NCI-H345 treated with DMSO at 0.1 percent for 48 hours (cell line): ENCODE data around the gene TRIM5.
"Not testable (repeated sequence)": the region's sequence is repeated elsewhere in the genome, so short reads cannot be mapped to it uniquely, and the experiment has no call there.

ENCODE experiments used
- DNase-seq: peaks from one replicate; lab custom pipeline; 2025; ENCODE audit not compliant: unreplicated experiment; lab: John Stamatoyannopoulos, UW

TRIM5 gene, protein sequence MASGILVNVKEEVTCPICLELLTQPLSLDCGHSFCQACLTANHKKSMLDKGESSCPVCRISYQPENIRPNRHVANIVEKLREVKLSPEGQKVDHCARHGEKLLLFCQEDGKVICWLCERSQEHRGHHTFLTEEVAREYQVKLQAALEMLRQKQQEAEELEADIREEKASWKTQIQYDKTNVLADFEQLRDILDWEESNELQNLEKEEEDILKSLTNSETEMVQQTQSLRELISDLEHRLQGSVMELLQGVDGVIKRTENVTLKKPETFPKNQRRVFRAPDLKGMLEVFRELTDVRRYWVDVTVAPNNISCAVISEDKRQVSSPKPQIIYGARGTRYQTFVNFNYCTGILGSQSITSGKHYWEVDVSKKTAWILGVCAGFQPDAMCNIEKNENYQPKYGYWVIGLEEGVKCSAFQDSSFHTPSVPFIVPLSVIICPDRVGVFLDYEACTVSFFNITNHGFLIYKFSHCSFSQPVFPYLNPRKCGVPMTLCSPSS

DNA sequence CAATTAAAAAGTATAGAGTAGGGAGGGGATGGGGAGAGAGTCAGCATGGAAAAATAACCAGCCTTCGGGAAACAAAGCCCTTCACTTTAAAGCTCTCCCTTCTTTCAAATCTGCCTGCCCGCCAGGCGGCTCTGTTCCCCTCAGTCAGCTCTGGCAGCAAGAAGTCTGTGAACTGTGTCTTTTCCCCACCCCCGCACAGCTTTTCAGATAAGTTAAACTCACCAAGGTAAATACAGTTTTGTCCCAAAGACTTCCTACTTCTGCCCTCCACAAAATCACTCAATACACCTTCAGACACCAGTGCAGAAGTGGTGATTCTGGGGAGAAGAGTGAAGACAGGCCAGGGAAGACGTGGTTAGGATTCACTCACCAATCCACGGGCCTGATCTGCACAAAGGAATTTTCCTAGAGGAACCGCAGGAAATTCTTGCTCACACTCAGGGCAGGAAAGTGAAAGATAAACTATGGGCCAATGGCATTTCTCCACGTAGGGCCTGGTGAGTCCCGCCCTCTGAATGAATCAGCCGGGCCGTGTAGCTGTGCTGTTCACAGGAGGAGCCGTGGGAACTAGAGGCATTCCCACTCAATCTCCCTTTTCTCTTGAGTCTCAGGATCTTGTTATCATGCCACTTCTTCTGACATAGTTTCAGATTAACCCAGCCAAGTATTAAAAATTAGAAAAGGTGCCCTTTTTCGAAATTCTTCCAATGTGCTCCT is at the start of gene TRIM5:
Gene TRIM5, minus strand, starts transcription at position 429 of the 717 bp plus-strand sequence. CDS start 4,897 bp downstream, outside the sequence.
- no peak for DNase-seq

DNA sequence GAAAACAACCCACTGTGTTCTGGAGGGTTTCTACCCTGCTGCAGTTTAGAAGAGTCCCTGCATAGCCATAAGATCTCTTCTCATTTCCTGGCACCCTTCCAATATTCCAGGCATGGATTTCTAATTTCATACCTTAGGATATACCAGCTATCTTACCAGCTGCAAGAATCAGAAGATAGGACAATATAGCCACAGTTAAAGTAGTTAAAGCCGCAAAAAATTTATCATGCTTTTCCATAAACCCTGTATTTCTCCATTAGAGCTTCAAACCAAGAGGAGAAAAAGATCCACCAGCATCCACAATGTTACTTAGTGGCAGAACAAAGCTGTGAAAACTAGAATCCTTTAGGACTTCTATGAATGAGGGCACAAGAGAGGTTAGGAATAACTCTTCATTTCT is 42.8 kb upstream of the TRIM5 start:
- no peak for DNase-seq

DNA sequence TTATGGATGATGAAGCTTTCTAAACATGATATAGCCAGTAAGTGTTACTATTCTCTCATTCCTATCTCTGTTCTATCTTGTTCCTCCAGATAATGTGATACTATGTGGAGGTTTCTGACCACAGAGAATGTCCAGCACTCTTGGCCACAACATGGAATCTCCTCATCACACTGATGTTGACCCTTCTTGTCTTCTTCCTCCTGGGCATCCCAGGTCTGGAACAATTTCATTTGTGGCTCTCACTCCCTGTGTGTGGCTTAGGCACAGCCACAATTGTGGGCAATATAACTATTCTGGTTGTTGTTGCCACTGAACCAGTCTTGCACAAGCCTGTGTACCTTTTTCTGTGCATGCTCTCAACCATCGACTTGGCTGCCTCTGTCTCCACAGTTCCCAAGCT is 41.5 kb upstream of the TRIM5 start:
- DNase-seq, result no peak

DNA sequence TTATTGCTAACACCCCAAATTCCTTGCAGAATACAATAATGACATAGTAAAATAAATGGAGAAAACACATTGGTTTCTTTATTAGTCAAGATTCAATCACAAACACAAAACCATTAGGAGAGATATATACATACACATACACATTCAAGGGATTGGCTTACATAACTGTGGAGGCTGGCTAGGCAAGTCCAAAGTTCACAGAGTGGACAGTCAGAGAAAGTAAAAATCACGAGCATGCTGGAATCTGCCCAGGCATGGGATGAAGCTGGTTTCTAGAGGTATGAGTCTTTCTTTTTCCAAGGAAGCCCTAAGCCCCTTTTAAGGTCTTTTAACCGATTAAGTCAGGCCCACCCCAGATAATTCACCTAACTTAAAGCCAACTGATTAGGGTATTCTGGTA is 37.7 kb upstream of the TRIM5 start:
- DNase-seq, result no peak

DNA sequence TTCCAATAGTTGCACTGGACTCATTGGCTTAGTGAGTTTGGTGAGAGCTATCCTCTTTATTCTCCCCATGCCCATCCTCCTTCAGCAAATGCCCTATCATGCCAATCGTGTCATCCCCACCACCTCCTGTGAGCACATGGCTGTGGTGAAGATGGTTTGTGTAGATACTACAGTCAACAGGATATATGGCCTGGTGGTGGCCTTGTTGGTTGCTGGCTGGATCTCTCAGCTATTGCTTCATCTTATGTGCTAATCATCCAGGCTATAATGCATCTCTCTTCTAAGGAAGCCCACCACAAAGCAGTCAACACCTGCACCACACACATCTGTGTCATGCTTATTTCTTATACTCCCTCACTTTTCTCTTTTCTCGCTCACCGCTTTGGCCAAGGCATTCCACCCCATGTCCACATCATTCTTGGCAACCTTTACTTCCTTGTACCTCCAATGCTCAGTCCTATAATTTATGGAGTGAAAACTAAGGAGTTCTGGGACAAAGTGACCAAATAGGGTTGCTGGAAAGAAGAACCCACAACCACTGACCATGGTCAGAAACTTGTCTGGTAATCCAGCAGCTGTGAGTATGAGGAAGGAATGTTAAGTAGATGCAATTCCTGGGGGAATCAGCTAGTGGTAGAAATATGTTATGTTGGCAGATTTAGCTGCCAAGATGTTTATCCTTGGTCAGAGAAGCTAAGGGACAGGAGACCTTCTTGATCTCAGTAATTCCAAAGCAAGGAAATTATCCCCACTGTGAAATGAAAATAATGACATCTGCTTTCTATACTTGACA is 35.0 kb upstream of the TRIM5 start:
- DNase-seq, result no peak

DNA sequence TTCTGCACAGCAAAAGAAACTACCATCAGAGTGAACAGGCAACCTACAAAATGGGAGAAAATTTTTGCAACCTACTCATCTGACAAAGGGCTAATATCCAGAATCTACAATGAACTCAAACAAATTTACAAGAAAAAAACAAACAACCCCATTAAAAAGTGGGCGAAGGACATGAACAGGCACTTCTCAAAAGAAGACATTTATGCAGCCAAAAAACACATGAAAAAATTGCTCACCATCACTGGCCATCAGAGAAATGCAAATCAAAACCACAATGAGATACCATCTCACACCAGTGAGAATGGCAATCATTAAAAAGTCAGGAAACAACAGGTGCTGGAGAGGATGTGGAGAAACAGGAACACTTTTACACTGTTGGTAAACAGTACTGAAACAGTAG is 31.6 kb upstream of the TRIM5 start:
- DNase-seq, result not testable (repeated sequence)

DNA sequence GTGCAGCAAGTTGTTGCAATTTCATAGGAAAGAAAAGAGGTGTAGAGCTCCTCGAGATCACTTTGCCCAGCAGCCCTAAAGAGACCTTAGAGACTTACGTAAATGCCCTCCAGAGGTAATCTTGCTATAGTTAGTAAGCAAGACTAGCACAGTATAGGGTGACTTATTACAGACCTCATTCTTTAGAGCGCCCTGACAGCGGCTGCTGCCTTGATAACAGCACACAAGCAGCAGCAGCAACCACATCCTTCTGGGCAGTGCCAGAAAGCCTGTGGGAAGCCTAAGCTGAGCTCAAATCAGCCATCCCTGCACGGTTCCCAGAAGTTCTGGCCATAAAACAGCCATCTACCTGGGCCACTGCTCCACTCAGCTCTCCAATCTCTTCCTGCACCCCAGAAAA is 28.8 kb upstream of the TRIM5 start:
- no peak for DNase-seq

GRCh38 chr11:5712507-5712906 is 27.6 kb upstream of the TRIM5 start:
- DNase-seq, result no peak

DNA sequence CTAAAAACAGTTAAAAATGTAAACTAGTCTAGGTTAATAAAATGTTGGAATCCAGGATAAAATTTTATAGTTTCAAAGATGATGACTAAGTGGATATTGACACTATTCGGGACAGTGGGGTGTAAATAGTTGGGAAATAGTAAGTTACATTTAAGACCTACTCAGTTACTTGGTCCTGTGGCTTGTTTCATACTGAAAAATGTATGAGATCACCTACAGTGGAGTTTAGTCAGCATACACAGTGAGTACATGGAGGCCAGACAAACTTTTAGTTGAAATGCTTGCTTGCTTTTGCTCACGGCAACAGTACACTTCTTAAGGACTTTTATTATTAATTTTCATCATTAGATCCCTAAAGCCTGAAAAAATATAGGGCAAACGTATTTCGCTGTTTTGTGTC is 20.8 kb upstream of the TRIM5 start:
- DNase-seq, result no peak

DNA sequence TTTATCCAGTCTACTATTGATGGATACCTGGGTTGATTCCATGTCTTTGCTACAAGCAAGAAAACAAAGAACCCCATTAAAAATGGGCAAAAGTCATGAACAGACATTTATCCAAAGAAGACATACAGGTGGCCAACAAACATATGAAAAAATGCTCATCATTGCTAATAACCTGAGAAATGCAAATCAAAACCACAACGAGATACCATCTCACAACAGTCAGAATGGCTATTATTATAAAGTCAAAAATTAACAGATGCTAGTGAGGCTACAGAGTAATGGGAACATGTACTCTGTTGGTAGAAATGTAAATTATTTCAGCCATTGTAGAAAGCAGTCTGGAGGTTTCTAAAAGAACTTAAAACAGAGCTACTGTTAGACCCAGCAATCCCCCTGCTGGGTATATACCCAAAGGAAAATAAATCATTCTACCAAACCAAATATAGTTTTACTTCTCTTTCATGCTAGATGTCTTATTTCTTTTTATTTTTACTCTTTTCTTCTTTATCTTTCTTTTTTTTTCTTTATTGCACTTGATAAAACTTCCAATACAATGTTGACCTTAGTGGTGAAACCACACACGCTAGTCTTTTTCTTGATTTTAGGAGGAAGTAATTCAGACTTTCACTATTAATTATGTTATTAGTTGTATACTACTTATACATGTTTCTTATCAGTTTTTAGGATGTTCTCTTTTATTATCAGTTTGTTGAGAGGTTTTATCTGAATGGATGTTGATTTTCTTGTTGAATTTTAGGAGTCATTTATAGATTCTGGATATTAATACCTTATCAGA is 19.1 kb upstream of the TRIM5 start:
- no peak for DNase-seq

DNA sequence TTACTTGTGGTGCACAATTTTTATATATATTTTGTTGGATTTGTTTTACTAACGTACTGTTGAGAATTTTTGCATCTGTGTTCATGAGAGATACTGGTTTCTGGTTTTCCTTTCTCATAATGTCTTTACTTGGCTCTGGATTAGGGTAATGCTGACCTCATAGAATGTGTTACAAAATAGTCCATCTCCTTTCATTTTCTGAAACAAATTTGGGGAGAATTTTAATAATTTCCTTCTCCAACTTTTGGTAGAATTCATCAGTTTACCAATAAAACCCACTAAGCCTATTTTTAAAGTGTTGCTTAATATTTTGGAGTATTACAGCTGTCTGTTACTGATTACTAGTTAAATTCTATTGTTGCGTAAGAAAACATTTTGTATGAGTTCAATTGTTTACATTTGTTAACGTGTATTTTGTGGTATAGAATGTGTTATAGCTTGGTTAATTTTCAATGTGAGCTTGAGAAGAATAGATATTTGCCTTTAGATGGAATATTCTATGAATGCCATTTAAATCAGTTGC is 16.2 kb upstream of the TRIM5 start:
- no peak for DNase-seq

DNA sequence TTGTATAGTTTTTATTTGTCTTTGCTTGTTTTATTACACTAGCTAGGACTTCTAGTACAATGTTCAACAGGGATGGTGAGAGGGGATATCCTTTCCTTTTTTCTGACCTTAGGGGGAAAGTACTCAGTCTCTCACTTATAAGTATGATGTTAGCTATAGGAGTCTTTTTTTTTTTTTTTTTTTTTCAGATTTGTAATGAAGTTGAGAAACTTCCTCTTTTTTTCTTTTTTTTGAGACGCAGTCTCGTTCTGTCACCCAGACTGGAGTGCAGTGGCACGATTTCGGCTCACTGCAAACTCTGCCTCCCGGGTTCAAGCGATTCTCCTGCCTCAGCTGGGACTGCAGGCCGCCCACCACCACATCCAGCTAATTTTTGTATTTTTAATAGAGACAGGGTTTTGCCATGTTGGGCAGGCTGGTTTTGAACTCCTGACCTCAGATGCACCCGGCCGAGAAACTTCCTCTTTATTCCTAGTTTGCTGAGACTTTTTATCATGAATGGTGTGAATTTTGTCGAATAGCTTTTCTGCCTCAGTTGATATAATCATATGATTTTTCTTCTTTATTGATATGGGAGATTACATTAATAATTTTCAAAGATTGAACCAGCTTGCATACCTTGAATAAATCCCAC is 15.7 kb upstream of the TRIM5 start:
- DNase-seq, result no peak

DNA sequence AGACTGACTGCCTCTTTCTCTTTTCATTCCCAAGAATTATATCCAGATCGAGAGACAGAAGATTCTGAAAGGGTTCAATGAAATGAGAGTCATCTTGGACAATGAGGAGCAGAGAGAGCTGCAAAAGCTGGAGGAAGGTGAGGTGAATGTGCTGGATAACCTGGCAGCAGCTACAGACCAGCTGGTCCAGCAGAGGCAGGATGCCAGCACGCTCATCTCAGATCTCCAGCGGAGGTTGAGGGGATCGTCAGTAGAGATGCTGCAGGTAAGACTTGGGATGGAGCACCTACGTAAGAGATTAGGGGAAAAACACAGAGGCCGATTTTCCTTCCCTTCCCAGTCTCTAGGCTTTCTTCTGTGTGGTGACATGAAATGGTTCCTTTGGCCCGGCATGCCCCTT is 13.4 kb upstream of the TRIM5 start:
- no peak for DNase-seq

- no peak for DNase-seq
Measured at GRCh38 chr11:5696210-5696609, 11.3 kb upstream of the TRIM5 start.

GRCh38 chr11:5695580-5695979 is 10.7 kb upstream of the TRIM5 start:
- no peak for DNase-seq

- no peak for DNase-seq
Measured at GRCh38 chr11:5694642-5695041, 9.8 kb upstream of the TRIM5 start.

DNA sequence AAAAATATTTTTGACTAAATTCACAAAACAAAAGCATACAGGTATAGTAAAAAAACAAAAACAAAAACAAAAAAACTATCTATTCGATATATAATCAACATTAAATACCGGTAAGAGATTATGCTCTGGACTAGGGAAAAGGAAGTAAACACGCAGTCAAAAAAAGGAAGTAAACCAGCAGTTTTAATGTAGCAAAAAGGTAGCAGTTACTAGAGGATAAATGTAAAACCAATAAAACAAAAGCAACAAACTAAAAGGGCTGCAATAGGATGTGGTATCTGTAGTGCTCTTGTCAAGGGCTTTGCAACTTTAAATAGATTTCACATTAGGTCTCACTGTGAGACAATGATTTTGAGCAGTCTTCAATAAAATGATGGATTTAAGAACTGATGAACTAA is 7.1 kb upstream of the TRIM5 start:
- DNase-seq, result no peak

GRCh38 chr11:5691238-5691963 is 6.5 kb upstream of the TRIM5 start:
- DNase-seq, result not testable (repeated sequence)

DNA sequence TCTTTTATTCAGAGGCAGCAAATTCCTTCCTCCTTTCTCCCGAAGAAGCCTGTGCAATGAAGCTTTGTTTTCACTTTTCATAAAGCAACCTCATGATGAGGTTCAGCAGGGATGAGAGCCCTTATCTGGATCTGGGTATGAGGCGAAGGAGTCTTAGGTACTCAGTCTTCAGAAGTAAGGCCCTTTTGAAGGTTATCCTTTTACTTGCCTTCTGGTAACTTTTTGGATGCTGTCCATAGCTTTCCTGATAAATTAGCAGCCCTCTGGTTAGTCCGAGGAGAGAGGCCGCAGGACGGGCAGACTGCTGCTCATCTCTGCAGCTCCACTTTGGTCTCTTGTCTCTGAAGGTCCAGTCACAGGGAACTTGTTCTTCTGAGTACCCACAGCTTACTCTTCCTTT is 5.9 kb upstream of the TRIM5 start:
- no peak for DNase-seq
